Caco-2 (cell line): ENCODE results near the gene DMBT1. TPM values are rescaled to one million over a fixed set of nuclear protein-coding genes. Genes with fewer than 3 reads are reported as not detected.
A peak's percentile ranks its signal among the peaks of the same experiment; 100 is the strongest.

Experiments used
- BruUV-seq: library from RNA; stranded (reverse); fragments of 400-500 nt; replicated peaks from 2 replicates; lab custom pipeline; 2021; lab: Mats Ljungman, UMichigan
- CTCF ChIA-PET: fragments of 300-600 bp; sonication (Branson Sonifier 250); formaldehyde crosslinking; loops from one replicate; lab custom pipeline; 2022; ENCODE audit warnings: antibody characterized with exemption; lab: Charles Lee
- POLR2A ChIA-PET: fragments of 300-600 bp; sonication (Branson Sonifier 250); formaldehyde crosslinking; loops from one replicate; lab custom pipeline; 2022; ENCODE audit warnings: antibody characterized with exemption; lab: Charles Lee
- DNase-seq, 2 experiments: peaks; one replicate each; pipeline versions ENCODE4 v3.0.0 to v3.0.0-alpha.2; 2020 to 2022
- H3K27me3 ChIP-seq: replicated peaks from 2 replicates; pipeline ENCODE4 v1.6.0; 2011; ENCODE audit warnings: low read length; ENCODE audit not compliant: control insufficient read depth, insufficient read depth
- H3K36me3 ChIP-seq: 2 replicates; pipeline ENCODE4 v1.5.1; 2011; ENCODE audit warnings: low read length; ENCODE audit not compliant: control insufficient read depth, insufficient read depth
- H3K4me1 ChIP-seq: fragments of 250-450 bp; sonication (Bioruptor Pico); 2 replicates; pipeline ENCODE4 v1.5.1; 2020; ENCODE audit warnings: mild to moderate bottlenecking
- H3K4me3 ChIP-seq: 2 replicates; pipeline ENCODE4 v1.5.1; 2011; ENCODE audit warnings: low read depth, mild to moderate bottlenecking, control low read depth, low read length
- H3K9me3 ChIP-seq: fragments of 250-450 bp; sonication (Bioruptor Pico); 2 replicates; pipeline ENCODE4 v1.5.1; 2020; ENCODE audit warnings: mild to moderate bottlenecking, moderate library complexity
- H3K27ac Mint-ChIP-seq: one replicate; pipeline ENCODE4 v1.8.0; 2022; ENCODE audit warnings: mixed read lengths; ENCODE audit not compliant: unreplicated experiment
- H3K27me3 Mint-ChIP-seq: one replicate; pipeline ENCODE4 v1.8.0; 2022; ENCODE audit warnings: mixed read lengths; ENCODE audit not compliant: insufficient read depth, unreplicated experiment
- H3K36me3 Mint-ChIP-seq: one replicate; pipeline ENCODE4 v1.8.0; 2022; ENCODE audit warnings: mild to moderate bottlenecking, mixed read lengths; ENCODE audit not compliant: insufficient read depth, unreplicated experiment
- H3K4me1 Mint-ChIP-seq: one replicate; pipeline ENCODE4 v1.8.0; 2022; ENCODE audit warnings: low read depth, mixed read lengths; ENCODE audit not compliant: unreplicated experiment
- H3K4me3 Mint-ChIP-seq: one replicate; pipeline ENCODE4 v1.8.0; 2022; ENCODE audit warnings: mild to moderate bottlenecking, moderate library complexity, mixed read lengths; ENCODE audit not compliant: unreplicated experiment
- H3K9me3 Mint-ChIP-seq: one replicate; pipeline ENCODE4 v1.8.0; 2022; ENCODE audit warnings: mixed read lengths; ENCODE audit not compliant: unreplicated experiment
- intact Hi-C: fragments of 100-400 bp; cut with micrococcal nuclease; formaldehyde crosslinking; loops from one replicate; pipeline ENCODE4 v1.10.0; 2022; ENCODE audit not compliant: unreplicated experiment
- total RNA-seq: library from RNA; stranded (reverse); gene quantifications from 2 replicates; pipeline ENCODE4 v1.2.3, GENCODE V29; 2022
- TF ChIP-seq, protein P1 (sequence below), 2 experiments: fragments of 200-600 bp in 1 of 2; IDR thresholded peaks; 1 replicate in 1 of 2; 2 replicates in 1 of 2; pipeline versions ENCODE4 v1.5.1 to v1.8.0; 2011 to 2022; ENCODE audit warnings: antibody characterized with exemption in 1 of 2, control low read depth in 1 of 2, inconsistent platforms in 1 of 2, low read depth in 1 of 2, low read length in 1 of 2, mild to moderate bottlenecking in 1 of 2, moderate library complexity in 1 of 2; ENCODE audit not compliant: insufficient read depth in 1 of 2, severe bottlenecking in 1 of 2, unreplicated experiment in 1 of 2

The DMBT1 gene
- total RNA-seq, 1 experiment from 2014 or later: not detected

DNA sequence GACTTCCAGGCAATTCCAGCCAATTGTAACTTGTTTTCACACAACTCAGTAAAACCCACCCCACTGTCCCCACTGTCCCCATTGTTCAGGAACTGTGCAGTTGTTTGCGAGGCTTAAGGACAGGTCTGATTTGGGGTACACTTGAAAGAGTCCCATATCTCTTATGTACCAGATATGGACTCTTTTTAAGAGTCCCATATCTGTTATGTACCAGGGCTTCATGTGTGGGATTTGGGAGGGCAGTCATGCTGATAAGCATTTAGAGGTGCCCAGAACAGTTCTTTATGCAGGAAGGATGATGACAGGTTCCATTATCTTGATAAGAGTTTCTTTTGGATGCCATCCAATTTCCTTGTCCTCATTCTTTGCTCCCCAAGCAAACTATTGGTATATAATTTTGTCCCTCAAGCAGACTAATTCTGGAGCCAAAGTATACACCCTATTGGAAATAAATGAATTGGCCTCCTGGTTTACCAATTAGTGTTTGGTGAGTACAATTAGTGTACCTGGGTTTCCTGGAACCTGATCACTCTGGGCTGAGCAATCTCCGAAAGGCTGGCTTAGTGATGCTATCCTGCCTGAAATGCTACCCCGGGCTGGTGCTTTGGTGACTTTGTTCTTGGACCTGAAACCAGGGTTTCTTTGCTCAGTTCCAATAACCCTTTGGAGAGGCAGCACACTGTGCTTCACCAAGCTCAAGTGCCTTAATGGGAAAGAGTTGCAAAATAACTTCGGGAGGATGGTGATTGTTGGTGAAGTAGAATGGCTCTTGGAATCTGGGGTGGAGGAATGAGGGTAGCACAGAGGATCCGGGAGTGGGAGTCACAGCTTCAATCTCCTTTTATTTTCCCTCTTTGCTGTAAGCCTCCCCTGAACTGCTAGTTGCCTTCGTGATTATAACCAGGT lies 6.2 kb upstream of the DMBT1 start:
- TF ChIP-seq, protein P1, sequence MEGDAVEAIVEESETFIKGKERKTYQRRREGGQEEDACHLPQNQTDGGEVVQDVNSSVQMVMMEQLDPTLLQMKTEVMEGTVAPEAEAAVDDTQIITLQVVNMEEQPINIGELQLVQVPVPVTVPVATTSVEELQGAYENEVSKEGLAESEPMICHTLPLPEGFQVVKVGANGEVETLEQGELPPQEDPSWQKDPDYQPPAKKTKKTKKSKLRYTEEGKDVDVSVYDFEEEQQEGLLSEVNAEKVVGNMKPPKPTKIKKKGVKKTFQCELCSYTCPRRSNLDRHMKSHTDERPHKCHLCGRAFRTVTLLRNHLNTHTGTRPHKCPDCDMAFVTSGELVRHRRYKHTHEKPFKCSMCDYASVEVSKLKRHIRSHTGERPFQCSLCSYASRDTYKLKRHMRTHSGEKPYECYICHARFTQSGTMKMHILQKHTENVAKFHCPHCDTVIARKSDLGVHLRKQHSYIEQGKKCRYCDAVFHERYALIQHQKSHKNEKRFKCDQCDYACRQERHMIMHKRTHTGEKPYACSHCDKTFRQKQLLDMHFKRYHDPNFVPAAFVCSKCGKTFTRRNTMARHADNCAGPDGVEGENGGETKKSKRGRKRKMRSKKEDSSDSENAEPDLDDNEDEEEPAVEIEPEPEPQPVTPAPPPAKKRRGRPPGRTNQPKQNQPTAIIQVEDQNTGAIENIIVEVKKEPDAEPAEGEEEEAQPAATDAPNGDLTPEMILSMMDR (IDR thresholded peaks at IDR 0.05; ENCODE audit: insufficient read depth in 1 of 2, low read depth in 1 of 2, low read length in 1 of 2, severe bottlenecking in 1 of 2, unreplicated experiment in 1 of 2): no peak
- no peak for DNase-seq
- no peaks in the 10 kb centered on the region for H3K9me3 ChIP-seq
- H3K36me3 Mint-ChIP-seq: no peaks in the 10 kb centered on the region
- no peak overlapping the region for H3K4me3 ChIP-seq
- H3K27me3 Mint-ChIP-seq: no peaks in the 10 kb centered on the region
- H3K27ac Mint-ChIP-seq: no peak overlapping the region
- peaks cover 11% of the 10 kb centered on the region for H3K4me1 ChIP-seq
- intact Hi-C loops: no loop called here
- ChIA-PET POLR2A (no interaction called here), CTCF (no interaction called here)
- BruUV-seq: no TSS peak
- no peak overlapping the region for H3K4me3 Mint-ChIP-seq
- H3K4me1 Mint-ChIP-seq: peaks cover 6% of the 10 kb centered on the region
- no peaks in the 10 kb centered on the region; the same call in 1 of the 2 replicates for H3K27me3 ChIP-seq
- H3K9me3 Mint-ChIP-seq: no peaks in the 10 kb centered on the region
- no peaks in the 10 kb centered on the region for H3K36me3 ChIP-seq

DNA sequence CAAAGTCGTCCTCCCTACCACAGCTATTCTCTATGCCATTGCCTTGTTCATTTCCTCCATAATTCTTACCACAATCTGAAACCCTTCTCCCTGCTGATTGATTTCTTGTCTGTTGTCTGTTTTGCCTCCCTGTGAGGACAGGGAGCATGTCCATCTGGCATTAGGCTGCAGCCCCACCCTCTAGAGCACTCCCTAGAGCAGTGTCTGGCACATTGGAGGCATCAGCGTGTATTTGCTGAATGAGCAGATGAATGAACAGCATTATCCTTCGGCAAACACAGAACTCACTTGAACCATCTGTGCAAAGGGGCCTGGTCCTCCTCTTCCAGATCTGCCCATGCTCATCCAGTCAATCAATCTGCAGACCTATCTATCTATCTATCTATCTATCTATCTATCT lies 5.1 kb upstream of the DMBT1 start:
- intact Hi-C loops: no loop called here
- POLR2A ChIA-PET: no interaction called here

DNA sequence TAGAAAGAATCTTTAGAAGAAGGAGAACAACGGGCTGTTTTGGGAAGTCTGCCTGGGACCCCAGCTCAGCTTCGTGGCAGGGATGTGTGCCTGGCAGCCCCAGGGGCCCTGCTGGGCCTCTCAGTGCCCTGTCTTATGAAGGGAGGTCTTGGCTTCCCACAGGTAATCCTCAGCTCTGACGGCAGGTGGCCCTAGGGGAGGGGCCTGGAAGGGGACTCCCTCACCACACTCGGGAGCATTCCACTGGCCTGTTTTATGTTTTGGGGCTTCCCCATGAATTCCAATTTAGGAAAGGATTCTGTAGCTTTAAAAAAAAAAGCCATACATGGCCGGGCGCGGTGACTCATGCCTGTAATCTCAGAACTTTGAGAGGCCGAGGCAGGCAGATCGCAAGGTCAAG lies 3.0 kb upstream of the DMBT1 start:
- Mint-ChIP-seq H3K27me3 (no peaks in the 10 kb centered on the region), H3K4me1 (peaks cover 23% of the 10 kb centered on the region), H3K36me3 (no peaks in the 10 kb centered on the region), H3K4me3 (no peak overlapping the region), H3K9me3 (no peaks in the 10 kb centered on the region), H3K27ac (no peak overlapping the region)
- no peaks in the 10 kb centered on the region; the same call in none of the 2 replicates for H3K27me3 ChIP-seq
- peaks cover 20% of the 10 kb centered on the region for H3K4me1 ChIP-seq
- TF ChIP-seq, protein P1 (IDR thresholded peaks at IDR 0.05; ENCODE audit: insufficient read depth in 1 of 2, low read depth in 1 of 2, low read length in 1 of 2, severe bottlenecking in 1 of 2, unreplicated experiment in 1 of 2): no peak
- ChIA-PET POLR2A (no interaction called here), CTCF (interaction anchor here (1.1 kb wide), 1 partner anchor 8 kb away, joined by 3 read pairs; no protein-coding TSS in a partner anchor)
- H3K4me3 ChIP-seq: no peak overlapping the region
- no peaks in the 10 kb centered on the region for H3K36me3 ChIP-seq
- intact Hi-C loops: no loop called here
- H3K9me3 ChIP-seq: no peaks in the 10 kb centered on the region
- BruUV-seq: no TSS peak
- DNase-seq: peak in 1 of 2 experiments; percentile 16

More for the DNA sequence above, 5.1 kb upstream of the DMBT1 start:
- no peak overlapping the region for H3K4me3 Mint-ChIP-seq
- H3K4me1 Mint-ChIP-seq: peaks cover 6% of the 10 kb centered on the region
- Histone ChIP-seq H3K36me3 (no peaks in the 10 kb centered on the region), H3K9me3 (no peaks in the 10 kb centered on the region), H3K4me3 (no peak overlapping the region), H3K27me3 (no peaks in the 10 kb centered on the region; the same call in none of the 2 replicates), H3K4me1 (peaks cover 7% of the 10 kb centered on the region; the same call in 1 of the 2 replicates)
- no peak overlapping the region for H3K27ac Mint-ChIP-seq
- TF ChIP-seq, protein P1 (IDR thresholded peaks at IDR 0.05; ENCODE audit: insufficient read depth in 1 of 2, low read depth in 1 of 2, low read length in 1 of 2, severe bottlenecking in 1 of 2, unreplicated experiment in 1 of 2): no peak
- no peaks in the 10 kb centered on the region for H3K9me3 Mint-ChIP-seq
- DNase-seq: no peak
- CTCF ChIA-PET: no interaction called here
- no peaks in the 10 kb centered on the region for H3K36me3 Mint-ChIP-seq
- BruUV-seq: no TSS peak
- H3K27me3 Mint-ChIP-seq: no peaks in the 10 kb centered on the region
